Neuronal stem cell (in vitro differentiated cells): ENCODE data around the gene RASGRP1.

ENCODE experiments used
- DNase-seq: peaks from one replicate; pipeline ENCODE4 v3.0.0-alpha.2; 2013; ENCODE audit warnings: low spot score
- H2AFZ ChIP-seq: one replicate; pipeline ENCODE4 v1.6.1; 2013; ENCODE audit warnings: mild to moderate bottlenecking, low read length, inconsistent platforms
- H2AK5ac ChIP-seq: 2 replicates; pipeline ENCODE4 v1.6.1; 2013; ENCODE audit warnings: low read depth, mild to moderate bottlenecking, inconsistent platforms, low read length, moderate library complexity, mixed read lengths
- H2BK120ac ChIP-seq: 2 replicates; pipeline ENCODE4 v1.6.1; 2013; ENCODE audit warnings: low read depth, mild to moderate bottlenecking, inconsistent platforms, low read length, moderate library complexity, mixed read lengths
- H2BK12ac ChIP-seq: one replicate; pipeline ENCODE4 v1.6.1; 2013; ENCODE audit warnings: low read length, inconsistent platforms
- H2BK15ac ChIP-seq: 2 replicates; pipeline ENCODE4 v1.6.1; 2013; ENCODE audit warnings: mild to moderate bottlenecking, low read length, inconsistent platforms, mixed read lengths
- H2BK5ac ChIP-seq: one replicate; pipeline ENCODE4 v1.6.1; 2013; ENCODE audit warnings: inconsistent platforms, mild to moderate bottlenecking, low read length, moderate library complexity
- H3K14ac ChIP-seq: one replicate; pipeline ENCODE4 v1.6.1; 2013; ENCODE audit warnings: low read length, inconsistent platforms
- H3K18ac ChIP-seq: 2 replicates; pipeline ENCODE4 v1.6.1; 2013; ENCODE audit warnings: low read length, inconsistent platforms
- H3K23ac ChIP-seq: 2 replicates; pipeline ENCODE4 v1.6.1; 2013; ENCODE audit warnings: low read depth, mild to moderate bottlenecking, mixed read lengths, low read length, inconsistent platforms; ENCODE audit not compliant: poor library complexity
- H3K27ac ChIP-seq: replicated peaks from 3 replicates; pipeline ENCODE4 v1.5.1; 2013; ENCODE audit warnings: low read length, inconsistent platforms
- H3K27me3 ChIP-seq, 3 experiments: 2 replicates each; pipeline ENCODE4 v1.6.1; 2013; ENCODE audit warnings: low read length in 3 of 3, mild to moderate bottlenecking in 2 of 3, inconsistent platforms in 1 of 3, low read depth in 1 of 3, mixed read lengths in 1 of 3, moderate library complexity in 1 of 3; ENCODE audit not compliant: control insufficient read depth in 3 of 3, insufficient read depth in 3 of 3
- H3K36me3 ChIP-seq, 2 donors: replicated peaks in 1 of 2; 2 replicates each; pipeline ENCODE4 v1.6.1; 2013; ENCODE audit warnings: low read length in 2 of 2; ENCODE audit not compliant: control insufficient read depth in 2 of 2, insufficient read depth in 2 of 2
- H3K4ac ChIP-seq: 2 replicates; pipeline ENCODE4 v1.6.1; 2013; ENCODE audit warnings: inconsistent platforms, mild to moderate bottlenecking, low read length, moderate library complexity
- H3K4me1 ChIP-seq, 2 donors: 1 replicate in 1 of 2; 2 replicates in 1 of 2; pipeline ENCODE4 v1.6.1; 2013; ENCODE audit warnings: low read length in 2 of 2, low read depth in 1 of 2; ENCODE audit not compliant: control insufficient read depth in 2 of 2, insufficient read depth in 1 of 2
- H3K4me2 ChIP-seq: one replicate; pipeline ENCODE4 v1.6.1; 2013; ENCODE audit warnings: mild to moderate bottlenecking, low read length, inconsistent platforms; ENCODE audit not compliant: insufficient read depth, poor library complexity, severe bottlenecking
- H3K4me3 ChIP-seq, 2 donors: 2 replicates each; pipeline ENCODE4 v1.5.1; 2013; ENCODE audit warnings: low read length in 2 of 2, mild to moderate bottlenecking in 2 of 2, inconsistent platforms in 1 of 2, moderate library complexity in 1 of 2
- H3K79me1 ChIP-seq: one replicate; pipeline ENCODE4 v1.6.1; 2013; ENCODE audit warnings: low read depth, mild to moderate bottlenecking, inconsistent platforms, low read length, moderate library complexity
- H3K9ac ChIP-seq: one replicate; pipeline ENCODE4 v1.6.1; 2013; ENCODE audit warnings: mild to moderate bottlenecking, low read depth, low read length, inconsistent platforms; ENCODE audit not compliant: poor library complexity
- H3K9me3 ChIP-seq, 2 donors: replicated peaks in 1 of 2; 2 replicates each; pipeline versions ENCODE3 to v1.6.1; 2013; ENCODE audit warnings: low read length in 2 of 2, mild to moderate bottlenecking in 2 of 2, inconsistent platforms in 1 of 2, low read depth in 1 of 2, mixed read lengths in 1 of 2, moderate library complexity in 1 of 2; ENCODE audit not compliant: control insufficient read depth in 2 of 2, insufficient read depth in 1 of 2
- H4K8ac ChIP-seq: one replicate; pipeline ENCODE4 v1.6.1; 2013; ENCODE audit warnings: low read depth, mild to moderate bottlenecking, inconsistent platforms, low read length, moderate library complexity
- H4K91ac ChIP-seq: one replicate; pipeline ENCODE4 v1.6.1; 2013; ENCODE audit warnings: low read length, low read depth, mild to moderate bottlenecking, inconsistent platforms; ENCODE audit not compliant: poor library complexity
- WGBS, 2 donors: extraction: QIAGEN DNeasy Blood & Tissue Kit; methylation state at CpG; one replicate each; pipeline ENCODE4 v1.1.7; 2013; ENCODE audit warnings: missing lambda C conversion rate in 2 of 2, mixed read lengths in 1 of 2; ENCODE audit not compliant: insufficient read length in 2 of 2, insufficient replicate concordance in 1 of 2; ENCODE audit errors: extremely low coverage in 2 of 2; 5-methylcytosine and 5-hydroxymethylcytosine counted together

Gene RASGRP1

DNA sequence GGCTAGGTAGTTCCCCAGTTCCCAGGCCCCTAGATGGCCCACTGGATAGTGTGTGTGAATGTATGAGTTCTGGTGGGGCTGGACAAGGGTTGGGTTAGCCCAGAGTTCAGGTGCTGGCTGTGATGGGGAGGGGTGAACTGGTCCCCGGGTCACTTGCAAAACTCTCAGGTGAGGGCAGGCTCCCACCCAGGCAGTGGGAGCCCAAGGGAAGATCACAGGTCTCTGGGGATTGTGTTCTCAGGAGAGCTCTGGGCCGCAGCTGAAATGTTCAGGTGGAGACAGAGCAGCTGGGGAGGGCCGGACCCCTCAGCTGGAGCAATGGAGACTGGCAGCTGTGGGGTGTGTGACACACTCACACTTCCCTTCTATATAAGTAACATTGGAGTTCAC, 123.5 kb downstream of the RASGRP1 start:
- Histone ChIP-seq H3K14ac (no peak overlapping the region), H3K4ac (no peak overlapping the region), H3K18ac (no peak overlapping the region), H4K91ac (no peak overlapping the region), H2BK12ac (no peak overlapping the region), H2AK5ac (no peak overlapping the region), H3K9me3 (no peaks in the 10 kb centered on the region), H2BK120ac (no peak overlapping the region), H2AFZ (peak overlapping the region; percentile 69), H3K27ac (no peak overlapping the region), H2BK15ac (no peak overlapping the region), H4K8ac (no peak overlapping the region), H3K9ac (no peak overlapping the region), H3K79me1 (no peaks in the 10 kb centered on the region), H3K36me3 (no peaks in the 10 kb centered on the region), H2BK5ac (no peak overlapping the region), H3K23ac (no peak overlapping the region), H3K4me2 (no peak overlapping the region), H3K4me3 (no peak overlapping the region), H3K4me1 (no peaks in the 10 kb centered on the region), H3K27me3 (peaks cover 0 to 3% (median 0%) of the 10 kb centered on the region in 3 experiments)
- WGBS, 2 donors = no CpG with 5 or more reads among the region's 3 CpGs
- DNase-seq = no peak

DNA sequence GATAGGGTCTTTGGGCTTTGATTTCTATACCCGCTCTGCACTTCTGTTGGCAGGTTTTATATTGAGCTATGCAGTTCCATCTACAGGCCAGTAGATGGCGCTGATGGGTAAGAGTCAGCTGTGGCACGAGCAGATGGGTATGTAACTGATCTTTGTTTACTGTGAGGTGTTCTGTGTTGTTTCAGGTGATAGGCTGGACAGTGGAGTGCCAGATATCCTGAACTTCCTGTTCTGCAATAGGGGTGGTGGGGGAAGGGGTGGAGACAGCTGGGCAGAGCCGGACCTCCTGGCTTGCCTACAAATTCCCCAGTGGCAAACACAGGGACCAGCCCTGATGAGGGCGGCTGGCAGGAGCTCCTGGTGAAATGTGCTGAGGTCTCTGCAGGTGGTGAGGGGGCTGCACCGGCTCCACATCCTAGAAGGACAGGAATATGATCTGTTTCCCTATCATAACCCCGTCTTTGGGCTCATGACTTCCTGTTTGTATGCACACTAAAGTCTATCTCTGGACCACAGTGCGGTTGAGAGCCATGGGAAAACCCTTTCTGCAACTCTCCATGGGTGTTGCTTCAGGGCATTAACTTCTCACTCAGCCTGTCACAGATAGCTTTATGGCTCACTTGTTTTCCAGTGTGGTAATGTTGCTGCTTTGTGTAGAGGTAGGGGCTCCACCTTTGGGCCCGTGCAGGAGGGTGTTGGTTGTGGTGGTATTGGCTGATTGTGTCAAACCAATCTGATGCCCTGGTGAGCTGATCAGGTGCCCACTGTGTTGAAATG, 124.1 kb downstream of the RASGRP1 start:
- no peak overlapping the region for H4K91ac ChIP-seq
- no CpG with 5 or more reads among the region's 9 CpGs for WGBS, 2 donors

More for the DNA sequence above, 124.1 kb downstream of the RASGRP1 start:
- no peak overlapping the region for H2BK12ac ChIP-seq
- no peaks in the 10 kb centered on the region for H3K4me1 ChIP-seq
- H3K27ac ChIP-seq = no peak overlapping the region
- H3K4ac ChIP-seq = no peak overlapping the region
- H3K9me3 ChIP-seq = no peaks in the 10 kb centered on the region
- H3K23ac ChIP-seq = no peak overlapping the region
- peak overlapping the region; percentile 69 for H2AFZ ChIP-seq
- H2AK5ac ChIP-seq = no peak overlapping the region
- no peaks in the 10 kb centered on the region for H3K79me1 ChIP-seq
- H3K14ac ChIP-seq = no peak overlapping the region
- no peak overlapping the region for H2BK15ac ChIP-seq
- H3K27me3 ChIP-seq = peaks cover 0 to 3% (median 0%) of the 10 kb centered on the region in 3 experiments
- H3K4me3 ChIP-seq = no peak overlapping the region
- no peaks in the 10 kb centered on the region for H3K36me3 ChIP-seq
- no peak overlapping the region for H3K18ac ChIP-seq
- H2BK5ac ChIP-seq = no peak overlapping the region
- H2BK120ac ChIP-seq = no peak overlapping the region
- DNase-seq = peak; percentile 69
- H4K8ac ChIP-seq = no peak overlapping the region
- no peak overlapping the region for H3K9ac ChIP-seq
- H3K4me2 ChIP-seq = no peak overlapping the region
